ENCODE data around the gene KRTAP9-7.

- TF ChIP-seq POLR2A (IDR thresholded peaks at IDR 0.05; ENCODE audit: low read depth, low read length) (no peak), POLR2AphosphoS5 (IDR thresholded peaks at IDR 0.05; ENCODE audit: low read depth, low read length) (no peak)
Observed at GRCh38 chr17:41307647-41308046, 32.1 kb downstream of the KRTAP9-7 start.
